OCI-LY1 (cell line): ENCODE measurements around the gene CGB3.

Experiments
- CTCF ChIP-seq: fragments of 200-600 bp; sonication (generic), shearing (Covaris generic); IDR thresholded peaks from 2 replicates; pipeline ENCODE4 v1.5.1; 2017; ENCODE audit warnings: mild to moderate bottlenecking, antibody characterized with exemption, low read length, moderate library complexity, mixed read lengths
- EZH2 ChIP-seq: fragments of 200-600 bp; sonication (generic), shearing (Covaris generic); IDR thresholded peaks from 2 replicates; pipeline ENCODE4 v1.8.0; 2017; ENCODE audit warnings: borderline replicate concordance, mixed run types, mild to moderate bottlenecking, antibody characterized with exemption, low read length, moderate library complexity, mixed read lengths

- TF ChIP-seq CTCF (no peak), EZH2 (no peak)
Measured at GRCh38 chr19:48988286-48988685, 35.8 kb downstream of the CGB3 start.
